GM23338 (cell line): ENCODE data around the gene SFMBT2. TPM values are rescaled to one million over a fixed set of nuclear protein-coding genes. Genes with fewer than 3 reads are reported as not detected.

Experiments
- ATAC-seq: fragments of 200-7000 bp; cut with Tn5 transposase; 3 replicates; pipeline ENCODE4 v1.9.1; 2020
- DNase-seq: peaks from one replicate; pipeline ENCODE4 v3.0.0-alpha.2; 2015; ENCODE audit warnings: low spot score
- H2AFZ ChIP-seq: fragments of 200-600 bp; sonication (generic); 2 replicates; pipeline ENCODE4 v1.8.0; 2016; ENCODE audit warnings: antibody characterized with exemption, mild to moderate bottlenecking, moderate library complexity
- H3F3A ChIP-seq: fragments of 200-600 bp; sonication (generic); replicated peaks from 2 replicates; pipeline ENCODE4 v1.8.0; 2017; ENCODE audit warnings: antibody characterized with exemption, mixed run types, low read depth
- H3K27ac ChIP-seq: fragments of 200-600 bp; sonication (generic); 2 replicates; pipeline ENCODE4 v1.6.1; 2016; ENCODE audit warnings: low read depth
- H3K27me3 ChIP-seq: fragments of 200-600 bp; sonication (generic); 2 replicates; pipeline ENCODE4 v1.8.0; 2016; ENCODE audit warnings: mild to moderate bottlenecking, mixed run types, moderate library complexity; ENCODE audit not compliant: insufficient read depth
- H3K36me3 ChIP-seq: fragments of 200-600 bp; sonication (generic); 2 replicates; pipeline ENCODE4 v1.8.0; 2016; ENCODE audit warnings: mild to moderate bottlenecking; ENCODE audit not compliant: insufficient read depth
- H3K4me1 ChIP-seq: fragments of 200-600 bp; sonication (generic); 2 replicates; pipeline ENCODE4 v1.8.0; 2016; ENCODE audit warnings: mild to moderate bottlenecking, moderate library complexity; ENCODE audit not compliant: insufficient read depth
- H3K4me2 ChIP-seq: fragments of 200-600 bp; sonication (generic); 2 replicates; pipeline ENCODE4 v1.7.1; 2017; ENCODE audit warnings: mixed run types
- H3K4me3 ChIP-seq: fragments of 200-600 bp; sonication (generic); 2 replicates; pipeline ENCODE4 v1.6.1; 2016; ENCODE audit warnings: mixed run types
- H3K79me2 ChIP-seq: fragments of 200-600 bp; sonication (generic); replicated peaks from 2 replicates; pipeline ENCODE4 v1.8.0; 2017; ENCODE audit warnings: mild to moderate bottlenecking; ENCODE audit not compliant: insufficient read depth
- H3K9me2 ChIP-seq: fragments of 200-600 bp; sonication (generic); 2 replicates; pipeline ENCODE4 v1.8.0; 2017; ENCODE audit not compliant: insufficient read depth
- H4K20me1 ChIP-seq: fragments of 200-600 bp; sonication (generic); replicated peaks from 2 replicates; pipeline ENCODE4 v1.8.0; 2017; ENCODE audit warnings: mild to moderate bottlenecking; ENCODE audit not compliant: insufficient read depth
- H3K27ac Mint-ChIP-seq: 2 replicates; pipeline ENCODE4 v1.8.0; 2020; ENCODE audit warnings: inconsistent platforms, mild to moderate bottlenecking, moderate library complexity, mixed read lengths
- H3K27me3 Mint-ChIP-seq: 3 replicates; pipeline ENCODE4 v1.8.0; 2022; ENCODE audit warnings: low read depth, mild to moderate bottlenecking, moderate library complexity, mixed read lengths, inconsistent platforms; ENCODE audit not compliant: insufficient read depth, poor library complexity
- H3K36me3 Mint-ChIP-seq: 3 replicates; pipeline ENCODE4 v1.8.0; 2021; ENCODE audit warnings: low read depth, mild to moderate bottlenecking, inconsistent platforms, moderate library complexity, mixed read lengths
- H3K4me1 Mint-ChIP-seq: 3 replicates; pipeline ENCODE4 v1.8.0; 2020; ENCODE audit warnings: mild to moderate bottlenecking, inconsistent platforms, mixed read lengths
- H3K4me3 Mint-ChIP-seq: 3 replicates; pipeline ENCODE4 v1.8.0; 2021; ENCODE audit warnings: moderate library complexity, mild to moderate bottlenecking, inconsistent platforms, mixed read lengths
- H3K9me3 Mint-ChIP-seq: 3 replicates; pipeline ENCODE4 v1.8.0; 2020; ENCODE audit warnings: moderate library complexity, mild to moderate bottlenecking, inconsistent platforms, mixed read lengths
- CREB1 ChIP-seq: fragments of 250-450 bp; sonication (Bioruptor Pico); IDR thresholded peaks from 2 replicates; pipeline ENCODE4 v1.5.0; 2020; ENCODE audit warnings: low read depth, mild to moderate bottlenecking, moderate library complexity
- CTCF ChIP-seq, 2 experiments: fragments of 200-600 bp in 1 of 2; sonication (generic) in 1 of 2; conservative IDR thresholded peaks; 2 replicates each; pipeline versions ENCODE4 v1.5.1 to v1.6.1; 2016 to 2017; ENCODE audit warnings: antibody characterized with exemption in 2 of 2, low read depth in 2 of 2, mild to moderate bottlenecking in 2 of 2, moderate library complexity in 1 of 2
- EZH2 ChIP-seq: fragments of 200-600 bp; sonication (generic); IDR thresholded peaks from one replicate; pipeline ENCODE4 v1.8.0; 2017; ENCODE audit warnings: antibody characterized with exemption, mild to moderate bottlenecking, low read depth; ENCODE audit not compliant: unreplicated experiment
- EZH2phosphoT487 ChIP-seq: fragments of 200-600 bp; sonication (generic); IDR thresholded peaks from one replicate; pipeline ENCODE4 v1.8.1; 2018; ENCODE audit warnings: antibody characterized with exemption; ENCODE audit not compliant: unreplicated experiment
- JUNB ChIP-seq: IDR thresholded peaks from one replicate; pipeline ENCODE4 v1.6.1; 2016; ENCODE audit warnings: antibody characterized with exemption; ENCODE audit not compliant: unreplicated experiment
- NANOG ChIP-seq: IDR thresholded peaks from 2 replicates; pipeline ENCODE4 v1.6.1; 2016; ENCODE audit warnings: antibody characterized with exemption, borderline replicate concordance
- POLR2AphosphoS5 ChIP-seq: IDR thresholded peaks from 2 replicates; pipeline ENCODE4 v1.6.1; 2016; ENCODE audit warnings: antibody characterized with exemption, low read depth
- ZNF114 ChIP-seq: fragments of 250-450 bp; sonication (Bioruptor Pico); IDR thresholded peaks from 2 replicates; pipeline ENCODE4 v1.5.0; 2020; ENCODE audit warnings: mild to moderate bottlenecking, moderate library complexity
- ZNF331 ChIP-seq: fragments of 250-450 bp; sonication (Bioruptor Pico); IDR thresholded peaks from 2 replicates; pipeline ENCODE4 v1.5.0; 2020; ENCODE audit warnings: low read depth, mild to moderate bottlenecking, moderate library complexity
- polyA plus RNA-seq: library from polyadenylated mRNA; unstranded; fragments of >200 nt; fragmentation: Nextera tagmentation; extraction: Ambion mirVana; gene quantifications from 2 replicates; pipeline ENCODE4 v1.2.1, GENCODE V29; 2016
- total RNA-seq: library from RNA; depleted of rRNA; stranded (reverse); fragments of >200 nt; shearing (Covaris generic); gene quantifications from 2 replicates; pipeline ENCODE4 v1.2.3, GENCODE V29; 2014
- TF ChIP-seq, protein P1 (sequence below): IDR thresholded peaks from one replicate; pipeline ENCODE4 v1.6.1; 2018; ENCODE audit warnings: antibody characterized with exemption; ENCODE audit not compliant: unreplicated experiment
- TF ChIP-seq, protein P2 (sequence below): fragments of 250-450 bp; sonication (Bioruptor Pico); IDR thresholded peaks from 2 replicates; pipeline ENCODE4 v1.5.0; 2020; ENCODE audit warnings: mild to moderate bottlenecking, moderate library complexity

SFMBT2 gene
- total and polyA plus RNA-seq, 2 experiments from 2014 or later: 2.7 to 6.7 TPM

DNA sequence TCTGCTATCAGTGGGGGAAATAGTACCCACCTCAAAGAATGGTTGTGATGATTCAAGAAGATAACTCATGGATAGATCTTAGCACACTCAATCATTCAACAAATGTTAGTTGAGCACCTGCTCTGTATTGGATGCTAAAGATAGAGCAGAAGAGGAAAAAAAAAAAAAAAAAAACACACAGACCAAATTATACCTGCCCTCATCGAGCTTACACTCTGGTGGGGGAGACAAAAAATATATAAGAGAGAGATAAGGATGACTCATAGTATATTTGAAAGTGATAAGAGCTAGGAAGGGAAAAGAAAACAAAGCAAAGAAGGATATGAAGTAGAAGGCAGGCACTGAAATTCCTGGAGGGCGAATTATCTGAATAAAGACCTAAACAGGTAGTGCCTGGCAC, 258.5 kb downstream of the SFMBT2 start:
- no peak overlapping the region for H3K4me3 Mint-ChIP-seq
- no peak overlapping the region for H3K4me3 ChIP-seq
- H3F3A ChIP-seq: no peaks in the 10 kb centered on the region
- H3K27ac Mint-ChIP-seq: no peak overlapping the region
- no peak overlapping the region for H3K27ac ChIP-seq
- no peaks in the 10 kb centered on the region for H3K79me2 ChIP-seq
- 0 out of 2 replicates have a peak, but pooled peaks cover 4% of the 10 kb centered on the region for H3K9me2 ChIP-seq
- no peak overlapping the region for H2AFZ ChIP-seq
- TF ChIP-seq EZH2: no peak
- TF ChIP-seq POLR2AphosphoS5: no peak
- no peak for TF ChIP-seq CREB1 (CRISPR knock-in tag)
- no peak for TF ChIP-seq ZNF331 (CRISPR knock-in tag)
- no peak for TF ChIP-seq NANOG
- no peak for TF ChIP-seq EZH2phosphoT487
- no peak for TF ChIP-seq ZNF114
- no peak for TF ChIP-seq CTCF (conservative IDR thresholded peaks at IDR 0.05; ENCODE audit: low read depth in 2 of 2)
- TF ChIP-seq, protein P1, sequence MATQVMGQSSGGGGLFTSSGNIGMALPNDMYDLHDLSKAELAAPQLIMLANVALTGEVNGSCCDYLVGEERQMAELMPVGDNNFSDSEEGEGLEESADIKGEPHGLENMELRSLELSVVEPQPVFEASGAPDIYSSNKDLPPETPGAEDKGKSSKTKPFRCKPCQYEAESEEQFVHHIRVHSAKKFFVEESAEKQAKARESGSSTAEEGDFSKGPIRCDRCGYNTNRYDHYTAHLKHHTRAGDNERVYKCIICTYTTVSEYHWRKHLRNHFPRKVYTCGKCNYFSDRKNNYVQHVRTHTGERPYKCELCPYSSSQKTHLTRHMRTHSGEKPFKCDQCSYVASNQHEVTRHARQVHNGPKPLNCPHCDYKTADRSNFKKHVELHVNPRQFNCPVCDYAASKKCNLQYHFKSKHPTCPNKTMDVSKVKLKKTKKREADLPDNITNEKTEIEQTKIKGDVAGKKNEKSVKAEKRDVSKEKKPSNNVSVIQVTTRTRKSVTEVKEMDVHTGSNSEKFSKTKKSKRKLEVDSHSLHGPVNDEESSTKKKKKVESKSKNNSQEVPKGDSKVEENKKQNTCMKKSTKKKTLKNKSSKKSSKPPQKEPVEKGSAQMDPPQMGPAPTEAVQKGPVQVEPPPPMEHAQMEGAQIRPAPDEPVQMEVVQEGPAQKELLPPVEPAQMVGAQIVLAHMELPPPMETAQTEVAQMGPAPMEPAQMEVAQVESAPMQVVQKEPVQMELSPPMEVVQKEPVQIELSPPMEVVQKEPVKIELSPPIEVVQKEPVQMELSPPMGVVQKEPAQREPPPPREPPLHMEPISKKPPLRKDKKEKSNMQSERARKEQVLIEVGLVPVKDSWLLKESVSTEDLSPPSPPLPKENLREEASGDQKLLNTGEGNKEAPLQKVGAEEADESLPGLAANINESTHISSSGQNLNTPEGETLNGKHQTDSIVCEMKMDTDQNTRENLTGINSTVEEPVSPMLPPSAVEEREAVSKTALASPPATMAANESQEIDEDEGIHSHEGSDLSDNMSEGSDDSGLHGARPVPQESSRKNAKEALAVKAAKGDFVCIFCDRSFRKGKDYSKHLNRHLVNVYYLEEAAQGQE: no peak
- no peak for TF ChIP-seq JUNB
- TF ChIP-seq, protein P2, sequence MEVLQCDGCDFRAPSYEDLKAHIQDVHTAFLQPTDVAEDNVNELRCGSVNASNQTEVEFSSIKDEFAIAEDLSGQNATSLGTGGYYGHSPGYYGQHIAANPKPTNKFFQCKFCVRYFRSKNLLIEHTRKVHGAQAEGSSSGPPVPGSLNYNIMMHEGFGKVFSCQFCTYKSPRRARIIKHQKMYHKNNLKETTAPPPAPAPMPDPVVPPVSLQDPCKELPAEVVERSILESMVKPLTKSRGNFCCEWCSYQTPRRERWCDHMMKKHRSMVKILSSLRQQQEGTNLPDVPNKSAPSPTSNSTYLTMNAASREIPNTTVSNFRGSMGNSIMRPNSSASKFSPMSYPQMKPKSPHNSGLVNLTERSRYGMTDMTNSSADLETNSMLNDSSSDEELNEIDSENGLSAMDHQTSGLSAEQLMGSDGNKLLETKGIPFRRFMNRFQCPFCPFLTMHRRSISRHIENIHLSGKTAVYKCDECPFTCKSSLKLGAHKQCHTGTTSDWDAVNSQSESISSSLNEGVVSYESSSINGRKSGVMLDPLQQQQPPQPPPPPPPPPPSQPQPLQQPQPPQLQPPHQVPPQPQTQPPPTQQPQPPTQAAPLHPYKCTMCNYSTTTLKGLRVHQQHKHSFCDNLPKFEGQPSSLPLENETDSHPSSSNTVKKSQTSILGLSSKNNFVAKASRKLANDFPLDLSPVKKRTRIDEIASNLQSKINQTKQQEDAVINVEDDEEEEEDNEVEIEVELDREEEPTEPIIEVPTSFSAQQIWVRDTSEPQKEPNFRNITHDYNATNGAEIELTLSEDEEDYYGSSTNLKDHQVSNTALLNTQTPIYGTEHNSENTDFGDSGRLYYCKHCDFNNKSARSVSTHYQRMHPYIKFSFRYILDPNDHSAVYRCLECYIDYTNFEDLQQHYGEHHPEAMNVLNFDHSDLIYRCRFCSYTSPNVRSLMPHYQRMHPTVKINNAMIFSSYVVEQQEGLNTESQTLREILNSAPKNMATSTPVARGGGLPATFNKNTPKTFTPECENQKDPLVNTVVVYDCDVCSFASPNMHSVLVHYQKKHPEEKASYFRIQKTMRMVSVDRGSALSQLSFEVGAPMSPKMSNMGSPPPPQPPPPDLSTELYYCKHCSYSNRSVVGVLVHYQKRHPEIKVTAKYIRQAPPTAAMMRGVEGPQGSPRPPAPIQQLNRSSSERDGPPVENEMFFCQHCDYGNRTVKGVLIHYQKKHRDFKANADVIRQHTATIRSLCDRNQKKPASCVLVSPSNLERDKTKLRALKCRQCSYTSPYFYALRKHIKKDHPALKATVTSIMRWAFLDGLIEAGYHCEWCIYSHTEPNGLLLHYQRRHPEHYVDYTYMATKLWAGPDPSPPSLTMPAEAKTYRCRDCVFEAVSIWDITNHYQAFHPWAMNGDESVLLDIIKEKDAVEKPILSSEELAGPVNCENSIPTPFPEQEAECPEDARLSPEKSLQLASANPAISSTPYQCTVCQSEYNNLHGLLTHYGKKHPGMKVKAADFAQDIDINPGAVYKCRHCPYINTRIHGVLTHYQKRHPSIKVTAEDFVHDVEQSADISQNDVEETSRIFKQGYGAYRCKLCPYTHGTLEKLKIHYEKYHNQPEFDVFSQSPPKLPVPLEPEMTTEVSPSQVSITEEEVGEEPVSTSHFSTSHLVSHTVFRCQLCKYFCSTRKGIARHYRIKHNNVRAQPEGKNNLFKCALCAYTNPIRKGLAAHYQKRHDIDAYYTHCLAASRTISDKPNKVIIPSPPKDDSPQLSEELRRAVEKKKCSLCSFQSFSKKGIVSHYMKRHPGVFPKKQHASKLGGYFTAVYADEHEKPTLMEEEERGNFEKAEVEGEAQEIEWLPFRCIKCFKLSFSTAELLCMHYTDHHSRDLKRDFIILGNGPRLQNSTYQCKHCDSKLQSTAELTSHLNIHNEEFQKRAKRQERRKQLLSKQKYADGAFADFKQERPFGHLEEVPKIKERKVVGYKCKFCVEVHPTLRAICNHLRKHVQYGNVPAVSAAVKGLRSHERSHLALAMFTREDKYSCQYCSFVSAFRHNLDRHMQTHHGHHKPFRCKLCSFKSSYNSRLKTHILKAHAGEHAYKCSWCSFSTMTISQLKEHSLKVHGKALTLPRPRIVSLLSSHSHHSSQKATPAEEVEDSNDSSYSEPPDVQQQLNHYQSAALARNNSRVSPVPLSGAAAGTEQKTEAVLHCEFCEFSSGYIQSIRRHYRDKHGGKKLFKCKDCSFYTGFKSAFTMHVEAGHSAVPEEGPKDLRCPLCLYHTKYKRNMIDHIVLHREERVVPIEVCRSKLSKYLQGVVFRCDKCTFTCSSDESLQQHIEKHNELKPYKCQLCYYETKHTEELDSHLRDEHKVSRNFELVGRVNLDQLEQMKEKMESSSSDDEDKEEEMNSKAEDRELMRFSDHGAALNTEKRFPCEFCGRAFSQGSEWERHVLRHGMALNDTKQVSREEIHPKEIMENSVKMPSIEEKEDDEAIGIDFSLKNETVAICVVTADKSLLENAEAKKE (CRISPR knock-in tag): no peak
- H3K4me2 ChIP-seq: no peak overlapping the region
- ATAC-seq: no peak
- H4K20me1 ChIP-seq: no peaks in the 10 kb centered on the region
- no peak for DNase-seq
- H3K9me3 Mint-ChIP-seq: no peaks in the 10 kb centered on the region
- no peaks in the 10 kb centered on the region for H3K36me3 Mint-ChIP-seq
- no peaks in the 10 kb centered on the region for H3K4me1 ChIP-seq
- no peaks in the 10 kb centered on the region for H3K27me3 ChIP-seq
- peaks cover 6% of the 10 kb centered on the region for H3K27me3 Mint-ChIP-seq
- H3K36me3 ChIP-seq: no peaks in the 10 kb centered on the region
- H3K4me1 Mint-ChIP-seq: no peaks in the 10 kb centered on the region
